Measurements from ENCODE around the gene GLI1. TPM values are rescaled to one million over a fixed set of nuclear protein-coding genes. Genes with fewer than 3 reads are reported as not detected.

GLI1 gene
- total RNA-seq, 1 experiment from 2014 or later, result 25.8 TPM

- no peak overlapping the region for H3K23ac ChIP-seq (ENCODE audit: insufficient read length, low read depth, low read length)
- no peak overlapping the region for H2BK5ac ChIP-seq (ENCODE audit: insufficient read length, low read length)
- no peak overlapping the region for H3T11ph ChIP-seq (ENCODE audit: low read length)
- H3K4me1 Mint-ChIP-seq, result peaks cover 31 to 39% of the 10 kb centered on the region in 2 experiments
- no peak overlapping the region for H3K56ac ChIP-seq (ENCODE audit: insufficient read length, low read depth, low read length)
- no peak overlapping the region for H3K4me3 Mint-ChIP-seq
- no peak overlapping the region for H3K27ac ChIP-seq (ENCODE audit: insufficient read length, low read depth, low read length)
- no peak overlapping the region for H2BK120ac ChIP-seq (ENCODE audit: low read depth, low read length, poor library complexity, severe bottlenecking)
- no peaks in the 10 kb centered on the region for H3K79me2 ChIP-seq (ENCODE audit: insufficient read depth, low read length)
- no peaks in the 10 kb centered on the region for H3K9me3 ChIP-seq (ENCODE audit: control insufficient read depth, low read depth, low read length)
- H4K91ac ChIP-seq (ENCODE audit: insufficient read length, low read depth, low read length), result no peak overlapping the region
- peaks cover 1% of the 10 kb centered on the region for H3K27me3 Mint-ChIP-seq (ENCODE audit: low read depth)
- TF ChIP-seq CTCF (conservative IDR thresholded peaks at IDR 0.05), result no peak
- no peak overlapping the region for H4K5ac ChIP-seq (ENCODE audit: insufficient read length, low read depth, low read length)
- H4K20me1 ChIP-seq (ENCODE audit: control insufficient read depth, insufficient read depth, insufficient read length), result no peaks in the 10 kb centered on the region
- no peak overlapping the region for H2AFZ ChIP-seq (ENCODE audit: low read length)
- peaks cover 0 to 2% (median 0%) of the 10 kb centered on the region in 3 experiments; a peak in 1 of 7 replicates for H3K36me3 Mint-ChIP-seq (ENCODE audit: insufficient read depth in 1 of 3, low read depth in 3 of 3)
- H3K14ac ChIP-seq (ENCODE audit: insufficient read depth, low read length), result no peak overlapping the region
- H3K4ac ChIP-seq (ENCODE audit: low read depth, low read length), result no peak overlapping the region
- WGBS (ENCODE audit: extremely low coverage, insufficient read length, low lambda C conversion rate), result no CpG with 5 or more reads among the region's 6 CpGs
- H3K27ac Mint-ChIP-seq, result no peak overlapping the region
- no peak overlapping the region for H3K9ac ChIP-seq (ENCODE audit: extremely low read depth, insufficient read length, low read length)
- H2BK15ac ChIP-seq (ENCODE audit: low read depth, low read length), result no peak overlapping the region
- no peak overlapping the region for H2BK12ac ChIP-seq (ENCODE audit: insufficient read length, low read depth, low read length)
- H3K27me3 ChIP-seq (ENCODE audit: insufficient read depth, low read length), result no peaks in the 10 kb centered on the region
- H2AK5ac ChIP-seq (ENCODE audit: insufficient read length, low read length), result no peak overlapping the region
- H3K79me1 ChIP-seq (ENCODE audit: insufficient read depth, low read depth, low read length, poor library complexity, severe bottlenecking), result no peaks in the 10 kb centered on the region
- H3K4me2 ChIP-seq (ENCODE audit: insufficient read depth, insufficient read length, low read length), result no peak overlapping the region
- no peak overlapping the region for H4K8ac ChIP-seq (replicated peaks; ENCODE audit: insufficient read length, low read depth, low read length)
- H3K18ac ChIP-seq (ENCODE audit: insufficient read length, low read depth, low read length), result no peak overlapping the region
- H3K4me1 ChIP-seq (ENCODE audit: insufficient read depth, low read length), result no peaks in the 10 kb centered on the region; the same call in 1 of the 2 replicates
- no peaks in the 10 kb centered on the region for H3K9me3 Mint-ChIP-seq
- no peak for DNase-seq
- peaks cover 11% of the 10 kb centered on the region for H3K23me2 ChIP-seq (ENCODE audit: insufficient read length, low read depth, low read length, poor library complexity, severe bottlenecking)
- H2BK20ac ChIP-seq (ENCODE audit: low read depth, low read length, poor library complexity, severe bottlenecking), result no peak overlapping the region
These were observed 8.3 kb upstream of the GLI1 start for GRCh38 chr12:57451233-57451778.

All from H9 (cell line).